IMR-90 (cell line): ENCODE results near the gene NSMCE3. TPM values are rescaled to one million over a fixed set of nuclear protein-coding genes. Genes with fewer than 3 reads are reported as not detected.

Experiments
- ATAC-seq: fragments of 200-7000 bp; cut with Tn5 transposase; 2 replicates; pipeline ENCODE4 v1.9.1; 2020; ENCODE audit warnings: low read depth, mild to moderate bottlenecking, moderate library complexity
- BruUV-seq: library from RNA; stranded (reverse); fragments of 400-500 nt; replicated peaks from 2 replicates; lab custom pipeline; 2021; lab: Mats Ljungman, UMichigan
- CTCF ChIA-PET: fragments of 300-600 bp; formaldehyde crosslinking; extraction: SDS; loops from one replicate; lab custom pipeline; 2021; ENCODE audit warnings: antibody characterized with exemption; lab: Yijun Ruan, JAX
- POLR2A ChIA-PET: fragments of 300-600 bp; sonication (Branson Sonifier 250); formaldehyde crosslinking; loops from one replicate; lab custom pipeline; 2022; ENCODE audit warnings: antibody characterized with exemption; ENCODE audit not compliant: unreplicated experiment; lab: Charles Lee
- DNase-seq: peaks from one replicate; pipeline ENCODE4 v3.0.0; 2013
- H2AFZ ChIP-seq: replicated peaks from 2 replicates; pipeline ENCODE3; 2013; ENCODE audit warnings: low read length, mild to moderate bottlenecking; ENCODE audit not compliant: poor library complexity
- H2AK5ac ChIP-seq: 2 replicates; pipeline ENCODE4 v1.6.1; 2013; ENCODE audit warnings: low read depth, low read length, inconsistent platforms
- H2AK9ac ChIP-seq: replicated peaks from 2 replicates; pipeline ENCODE3; 2013; ENCODE audit warnings: mild to moderate bottlenecking, low read depth, low read length, moderate library complexity; ENCODE audit not compliant: poor library complexity
- H2BK120ac ChIP-seq: 2 replicates; pipeline ENCODE4 v1.6.1; 2013; ENCODE audit warnings: low read depth, low read length, inconsistent platforms
- H2BK15ac ChIP-seq: 3 replicates; pipeline ENCODE4 v1.6.1; 2013; ENCODE audit warnings: low read depth, low read length, inconsistent platforms
- H2BK20ac ChIP-seq: 2 replicates; pipeline ENCODE4 v1.6.1; 2013; ENCODE audit warnings: low read depth, mild to moderate bottlenecking, inconsistent platforms, low read length, moderate library complexity
- H2BK5ac ChIP-seq: 2 replicates; pipeline ENCODE4 v1.6.1; 2013; ENCODE audit warnings: mild to moderate bottlenecking, low read depth, low read length, inconsistent platforms; ENCODE audit not compliant: poor library complexity, severe bottlenecking
- H3K14ac ChIP-seq: replicated peaks from 2 replicates; pipeline ENCODE4 v1.6.1; 2013; ENCODE audit warnings: low read depth, low read length, inconsistent platforms
- H3K18ac ChIP-seq: 2 replicates; pipeline ENCODE4 v1.6.1; 2013; ENCODE audit warnings: low read depth, low read length, control low read depth
- H3K23ac ChIP-seq: 2 replicates; pipeline ENCODE4 v1.6.1; 2013; ENCODE audit warnings: low read depth, low read length, inconsistent platforms
- H3K27ac ChIP-seq: 2 replicates; pipeline ENCODE4 v1.5.1; 2013; ENCODE audit warnings: mild to moderate bottlenecking, control low read depth, low read length; ENCODE audit not compliant: insufficient read depth
- H3K27me3 ChIP-seq: 2 replicates; pipeline ENCODE4 v1.6.1; 2013; ENCODE audit warnings: low read length; ENCODE audit not compliant: control insufficient read depth, insufficient read depth
- H3K36me3 ChIP-seq: 2 replicates; pipeline ENCODE4 v1.6.1; 2013; ENCODE audit warnings: low read length, mixed read lengths; ENCODE audit not compliant: control insufficient read depth, insufficient read depth
- H3K4ac ChIP-seq: 2 replicates; pipeline ENCODE4 v1.6.1; 2013; ENCODE audit warnings: low read depth, low read length, inconsistent platforms
- H3K4me1 ChIP-seq: 2 replicates; pipeline ENCODE4 v1.6.1; 2013; ENCODE audit warnings: low read length, mixed read lengths; ENCODE audit not compliant: control insufficient read depth, insufficient read depth
- H3K4me2 ChIP-seq: 2 replicates; pipeline ENCODE4 v1.6.1; 2013; ENCODE audit warnings: low read depth, mild to moderate bottlenecking, control low read depth, low read length, moderate library complexity
- H3K4me3 ChIP-seq: 2 replicates; pipeline ENCODE4 v1.5.1; 2013; ENCODE audit warnings: low read depth, mild to moderate bottlenecking, control low read depth, low read length, moderate library complexity; ENCODE audit not compliant: insufficient read depth
- H3K56ac ChIP-seq: 2 replicates; pipeline ENCODE4 v1.6.1; 2013; ENCODE audit warnings: low read length, inconsistent platforms; ENCODE audit not compliant: insufficient read depth; ENCODE audit errors: extremely low read depth
- H3K79me1 ChIP-seq, 2 experiments: 2 replicates each; pipeline ENCODE4 v1.6.1; 2013; ENCODE audit warnings: low read length in 2 of 2, inconsistent platforms in 1 of 2, low read depth in 1 of 2
- H3K9ac ChIP-seq: 2 replicates; pipeline ENCODE4 v1.6.1; 2013; ENCODE audit warnings: low read depth, low read length, control low read depth
- H3K9me1 ChIP-seq: 2 replicates; pipeline ENCODE4 v1.6.1; 2013; ENCODE audit warnings: low read length, inconsistent platforms; ENCODE audit not compliant: insufficient read depth
- H3K9me3 ChIP-seq: 2 replicates; pipeline ENCODE4 v1.6.1; 2013; ENCODE audit warnings: low read length; ENCODE audit not compliant: control insufficient read depth, insufficient read depth
- H4K20me1 ChIP-seq: 2 replicates; pipeline ENCODE4 v1.6.1; 2013; ENCODE audit warnings: low read length, inconsistent platforms; ENCODE audit not compliant: insufficient read depth
- H4K5ac ChIP-seq: 2 replicates; pipeline ENCODE4 v1.6.1; 2013; ENCODE audit warnings: mild to moderate bottlenecking, low read depth, low read length, control low read depth
- H4K8ac ChIP-seq, 2 experiments: 2 replicates each; pipeline ENCODE4 v1.6.1; 2013; ENCODE audit warnings: low read depth in 2 of 2, low read length in 2 of 2, control low read depth in 1 of 2, inconsistent platforms in 1 of 2
- H4K91ac ChIP-seq: 2 replicates; pipeline ENCODE4 v1.6.1; 2013; ENCODE audit warnings: low read depth, low read length, inconsistent platforms; ENCODE audit not compliant: insufficient read depth
- BHLHE40 ChIP-seq: fragments of 150-350 bp; IDR thresholded peaks from 2 replicates; pipeline ENCODE4 v1.6.1; 2016; ENCODE audit warnings: mild to moderate bottlenecking, low read depth, low read length
- CEBPB ChIP-seq: IDR thresholded peaks from 2 replicates; pipeline ENCODE4 v1.6.1; 2012; ENCODE audit warnings: low read depth, low read length, improper control_type of control experiment
- CHD1 ChIP-seq: IDR thresholded peaks from 2 replicates; pipeline ENCODE4 v1.6.1; 2012; ENCODE audit warnings: low read depth, low read length, improper control_type of control experiment
- CTCF ChIP-seq: conservative IDR thresholded peaks from 2 replicates; pipeline ENCODE4 v1.5.1; 2012; ENCODE audit warnings: mild to moderate bottlenecking, low read depth, low read length, improper control_type of control experiment
- ELK1 ChIP-seq: fragments of 150-350 bp; IDR thresholded peaks from 2 replicates; pipeline ENCODE4 v1.6.1; 2016; ENCODE audit warnings: low read depth, mild to moderate bottlenecking, low read length, moderate library complexity, borderline replicate concordance
- FOS ChIP-seq: fragments of 150-350 bp; IDR thresholded peaks from 2 replicates; pipeline ENCODE4 v1.6.1; 2016; ENCODE audit warnings: low read depth, low read length
- MAFK ChIP-seq: IDR thresholded peaks from 2 replicates; pipeline ENCODE4 v1.6.1; 2012; ENCODE audit warnings: low read depth, low read length, improper control_type of control experiment
- MAZ ChIP-seq: IDR thresholded peaks from 2 replicates; pipeline ENCODE4 v1.6.1; 2012; ENCODE audit warnings: low read depth, mild to moderate bottlenecking, low read length, improper control_type of control experiment, moderate library complexity, borderline replicate concordance
- MXI1 ChIP-seq: IDR thresholded peaks from 2 replicates; pipeline ENCODE4 v1.6.1; 2012; ENCODE audit warnings: low read depth, mild to moderate bottlenecking, low read length, moderate library complexity, borderline replicate concordance
- NFE2L2 ChIP-seq: fragments of 150-350 bp; IDR thresholded peaks from 2 replicates; pipeline ENCODE4 v1.6.1; 2016; ENCODE audit warnings: low read depth, mild to moderate bottlenecking, low read length
- POLR2A ChIP-seq: IDR thresholded peaks from 2 replicates; pipeline ENCODE4 v1.6.1; 2012; ENCODE audit warnings: mild to moderate bottlenecking, low read depth, low read length
- RAD21 ChIP-seq: IDR thresholded peaks from 2 replicates; pipeline ENCODE4 v1.6.1; 2012; ENCODE audit warnings: low read length, improper control_type of control experiment
- RCOR1 ChIP-seq: IDR thresholded peaks from 2 replicates; pipeline ENCODE4 v1.6.1; 2012; ENCODE audit warnings: mild to moderate bottlenecking, low read length, improper control_type of control experiment; ENCODE audit not compliant: insufficient replicate concordance
- RFX5 ChIP-seq: IDR thresholded peaks from 2 replicates; pipeline ENCODE4 v1.8.0; 2012; ENCODE audit warnings: low read depth, mild to moderate bottlenecking, low read length, moderate library complexity
- SMC3 ChIP-seq: fragments of 150-350 bp; IDR thresholded peaks from 2 replicates; pipeline ENCODE4 v1.6.1; 2016; ENCODE audit warnings: low read depth, mild to moderate bottlenecking, antibody characterized with exemption, low read length, moderate library complexity
- whole genome bisulfite sequencing, 2 experiments: methylation state at CpG; one replicate each; pipeline versions ENCODE4 v1.1.5 to v1.1.7; 2013; ENCODE audit warnings: missing lambda C conversion rate in 2 of 2; ENCODE audit not compliant: insufficient read length in 1 of 2; ENCODE audit errors: extremely low coverage in 2 of 2; 5-methylcytosine and 5-hydroxymethylcytosine counted together
- dilution Hi-C: fragments of 300-500 bp; cut with HindIII; formaldehyde crosslinking; loops from one replicate; pipeline ENCODE4 v1.14.3; 2018; ENCODE audit warnings: low sequenced_read_pairs; ENCODE audit not compliant: unreplicated experiment
- in situ Hi-C: fragments of 300-500 bp; cut with MboI; formaldehyde crosslinking; loops from 3 replicates; pipeline ENCODE4 v1.14.3; 2019; ENCODE audit warnings: low sequenced_read_pairs, inconsistent platforms, mixed read lengths
- intact Hi-C: fragments of 100-400 bp; cut with micrococcal nuclease; formaldehyde crosslinking; loops from 2 replicates; pipeline ENCODE4 v1.10.0; 2022
- polyA plus RNA-seq, 3 experiments: library from polyadenylated mRNA; depleted of rRNA; stranded (reverse); fragments of >200 nt; gene quantifications; 2 replicates each; pipeline ENCODE4 v1.2.3, GENCODE V29; 2012; ENCODE audit warnings: low replicate concordance in 1 of 3
- total RNA-seq: library from RNA; depleted of rRNA; stranded (reverse); fragments of >200 nt; gene quantifications from 2 replicates; pipeline ENCODE4 v1.2.3, GENCODE V29; 2012

NSMCE3 gene
- total and polyA plus RNA-seq, 2 of the 4 experiments (the other 2 are of a cell fraction): 5.1 to 6.3 TPM

GRCh38 chr15:29226436-29227208, 43.0 kb downstream of the NSMCE3 start:
- H3K9me3 ChIP-seq: no peaks in the 10 kb centered on the region
- H3K4me2 ChIP-seq: no peak overlapping the region
- no peak overlapping the region for H4K91ac ChIP-seq
- no peak overlapping the region for H2AK9ac ChIP-seq
- WGBS, 2 experiments: no CpG with 5 or more reads among the region's 9 CpGs
- no peak overlapping the region for H2AFZ ChIP-seq
- ChIA-PET POLR2A (no interaction called here), CTCF (no interaction called here)
- DNase-seq (no peak), ATAC-seq (no peak)
- dilution Hi-C loops: no loop called here
- H3K27me3 ChIP-seq: peaks cover 2% of the 10 kb centered on the region; the same call in 1 of the 2 replicates
- H2BK5ac ChIP-seq: no peak overlapping the region
- no peaks in the 10 kb centered on the region for H3K36me3 ChIP-seq
- H4K5ac ChIP-seq: no peak overlapping the region
- no peak overlapping the region for H2BK120ac ChIP-seq
- no peak overlapping the region for H3K23ac ChIP-seq
- no peaks in the 10 kb centered on the region for H3K4me1 ChIP-seq
- intact Hi-C loops: no loop called here
- no peak overlapping the region for H3K56ac ChIP-seq
- no peaks in the 10 kb centered on the region for H3K79me1 ChIP-seq
- H3K4ac ChIP-seq: no peak overlapping the region
- H3K9ac ChIP-seq: no peak overlapping the region
- H2AK5ac ChIP-seq: no peak overlapping the region
- no peak overlapping the region for H3K27ac ChIP-seq
- BruUV-seq: no TSS peak
- in situ Hi-C loops: no loop called here
- TF ChIP-seq BHLHE40: no peak
- TF ChIP-seq CEBPB: no peak
- no peak for TF ChIP-seq POLR2A
- no peak for TF ChIP-seq FOS
- no peak for TF ChIP-seq CHD1
- no peak for TF ChIP-seq RFX5
- TF ChIP-seq MXI1: no peak
- TF ChIP-seq MAFK: no peak
- TF ChIP-seq NFE2L2: no peak
- TF ChIP-seq CTCF: no peak
- no peak for TF ChIP-seq MAZ
- TF ChIP-seq RCOR1: no peak
- TF ChIP-seq SMC3: no peak
- no peak for TF ChIP-seq RAD21
- TF ChIP-seq ELK1: no peak
- H3K14ac ChIP-seq: no peak overlapping the region
- no peaks in the 10 kb centered on the region for H3K9me1 ChIP-seq
- H4K8ac ChIP-seq: no peak overlapping the region
- no peak overlapping the region for H3K4me3 ChIP-seq
- H4K20me1 ChIP-seq: no peaks in the 10 kb centered on the region
- no peak overlapping the region for H3K18ac ChIP-seq
- no peak overlapping the region for H2BK15ac ChIP-seq
- no peak overlapping the region for H2BK20ac ChIP-seq
